Measurements from ENCODE around the gene CCKAR. TPM values are rescaled to one million over a fixed set of nuclear protein-coding genes. Genes with fewer than 3 reads are reported as not detected.

Gene CCKAR, protein sequence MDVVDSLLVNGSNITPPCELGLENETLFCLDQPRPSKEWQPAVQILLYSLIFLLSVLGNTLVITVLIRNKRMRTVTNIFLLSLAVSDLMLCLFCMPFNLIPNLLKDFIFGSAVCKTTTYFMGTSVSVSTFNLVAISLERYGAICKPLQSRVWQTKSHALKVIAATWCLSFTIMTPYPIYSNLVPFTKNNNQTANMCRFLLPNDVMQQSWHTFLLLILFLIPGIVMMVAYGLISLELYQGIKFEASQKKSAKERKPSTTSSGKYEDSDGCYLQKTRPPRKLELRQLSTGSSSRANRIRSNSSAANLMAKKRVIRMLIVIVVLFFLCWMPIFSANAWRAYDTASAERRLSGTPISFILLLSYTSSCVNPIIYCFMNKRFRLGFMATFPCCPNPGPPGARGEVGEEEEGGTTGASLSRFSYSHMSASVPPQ
- not detected in 2 replicates for total RNA-seq

GRCh38 chr4:26490111-26490959 is at the start of gene CCKAR:
CCKAR (minus strand) TSS chr4:26490484; CDS start chr4:26490267, 217 bp downstream.

Other genes starting within 250 kb of the CCKAR start
- gene RBPJ, start 169.5 kb downstream of the CCKAR start, total RNA-seq: 18.8 and 37.4 TPM in 2 replicates
- 4.2 and 10.9 TPM in 2 replicates for gene TBC1D19, start 93.6 kb upstream of the CCKAR start, total RNA-seq